Fibroblast of the aortic adventitia (primary cell): ENCODE results near the gene TAPBP. TPM values are rescaled to one million over a fixed set of nuclear protein-coding genes. Genes with fewer than 3 reads are reported as not detected.
"Not testable (repeated sequence)": the region's sequence is repeated elsewhere in the genome, so short reads cannot be mapped to it uniquely, and the experiment has no call there.

Source experiments
- DNase-seq: peaks from one replicate; pipeline ENCODE4 v3.0.0-alpha.2; 2010; ENCODE audit warnings: low read depth
- H3K4me3 ChIP-seq: 2 replicates; pipeline ENCODE4 v1.5.1; 2011; ENCODE audit warnings: low read depth, mild to moderate bottlenecking, control low read depth, low read length, moderate library complexity
- CTCF ChIP-seq: IDR thresholded peaks from 2 replicates; pipeline ENCODE4 v1.5.1; 2011; ENCODE audit warnings: mild to moderate bottlenecking, low read length, control low read depth, inconsistent platforms; ENCODE audit not compliant: insufficient read depth
- total RNA-seq: library from RNA; depleted of rRNA; stranded (reverse); fragments of >200 nt; gene quantifications from 2 replicates; pipeline ENCODE4 v1.2.3, GENCODE V29; 2012; ENCODE audit warnings: low replicate concordance

TAPBP gene
- total RNA-seq, 1 donor: 50.2 TPM

- no peak for DNase-seq
- no peak overlapping the region for H3K4me3 ChIP-seq
- TF ChIP-seq CTCF: no peak
Observed at GRCh38 chr6:33279257-33279695, 34.6 kb downstream of the TAPBP start.

GRCh38 chr6:33278810-33279209, 35.1 kb downstream of the TAPBP start:
- no peak for DNase-seq
- TF ChIP-seq CTCF: no peak

GRCh38 chr6:33278392-33278741, 35.5 kb downstream of the TAPBP start:
- no peak for DNase-seq
- TF ChIP-seq CTCF: no peak
- no peak overlapping the region for H3K4me3 ChIP-seq

More at GRCh38 chr6:33278810-33279209, 35.1 kb downstream of the TAPBP start:
- no peak overlapping the region for H3K4me3 ChIP-seq

GRCh38 chr6:33277663-33278391, 36.1 kb downstream of the TAPBP start:
- peak overlapping the region; percentile 53 for H3K4me3 ChIP-seq
- no peak for TF ChIP-seq CTCF
- DNase-seq: no peak

- TF ChIP-seq CTCF: peak; percentile 47
- DNase-seq: peak; percentile 54
- H3K4me3 ChIP-seq: peak within 1 kb of the TSS; percentile 53
Observed at GRCh38 chr6:33276864-33277662, 36.8 kb downstream of the TAPBP start, which contains the start of gene B3GALT4. Gene B3GALT4 (plus strand): TSS chr6:33277123. CDS start chr6:33277420, 297 bp downstream.

- no peak for TF ChIP-seq CTCF
- H3K4me3 ChIP-seq: peak overlapping the region; percentile 53
- DNase-seq: no peak
Observed at GRCh38 chr6:33276581-33276863, 37.4 kb downstream of the TAPBP start.

- H3K4me3 ChIP-seq: peak overlapping the region; percentile 53
- DNase-seq: not testable (repeated sequence)
Observed at GRCh38 chr6:33275795-33276580, 37.9 kb downstream of the TAPBP start.
